ENCODE results near the gene ZGRF1.
"Not testable (repeated sequence)": the region's sequence is repeated elsewhere in the genome, so short reads cannot be mapped to it uniquely, and the experiment has no call there.

Gene ZGRF1

DNA sequence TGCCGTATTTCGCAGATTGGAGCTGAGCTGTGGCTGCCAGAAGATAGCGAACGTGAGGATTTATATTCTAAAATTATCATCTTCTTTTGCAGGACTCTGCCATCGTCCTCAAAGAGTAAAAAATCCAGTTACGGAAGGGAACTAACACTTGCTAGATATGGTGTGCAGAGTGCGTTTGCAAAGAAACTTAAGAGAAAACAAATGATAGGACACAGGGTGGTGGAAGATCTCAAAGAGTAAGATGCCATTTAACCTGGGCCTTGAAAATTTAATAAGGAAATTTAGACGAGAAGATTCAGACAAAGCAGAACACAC, 800 bp upstream of the ZGRF1 start:
- no peak for DNase-seq (ENCODE audit: low spot score)

GRCh38 chr4:112633477-112634235, 3.1 kb downstream of the ZGRF1 start:
- peak; percentile 43 for DNase-seq (ENCODE audit: low spot score)

DNA sequence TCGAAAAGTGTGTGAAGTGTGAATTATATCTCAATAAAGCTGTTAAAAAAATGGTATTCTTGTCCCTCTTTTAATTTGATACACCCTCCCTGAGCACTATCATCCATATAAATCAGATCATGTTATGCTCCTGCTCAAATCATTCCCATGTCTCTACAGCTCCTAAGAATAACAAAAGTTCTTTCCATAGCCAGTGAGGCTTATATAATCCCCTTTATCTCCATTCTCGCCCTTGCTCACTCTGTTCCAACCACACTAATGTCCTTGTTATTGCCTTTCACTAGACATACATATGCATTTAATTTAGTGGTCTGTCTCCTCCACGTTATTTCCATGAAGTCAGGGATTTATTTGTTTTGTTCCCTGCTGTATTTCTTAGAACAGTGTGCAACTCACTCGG, 10.5 kb downstream of the ZGRF1 start:
- DNase-seq (ENCODE audit: low spot score) = no peak

GRCh38 chr4:112616984-112617383, 19.7 kb downstream of the ZGRF1 start:
- no peak for DNase-seq (ENCODE audit: low spot score)

DNA sequence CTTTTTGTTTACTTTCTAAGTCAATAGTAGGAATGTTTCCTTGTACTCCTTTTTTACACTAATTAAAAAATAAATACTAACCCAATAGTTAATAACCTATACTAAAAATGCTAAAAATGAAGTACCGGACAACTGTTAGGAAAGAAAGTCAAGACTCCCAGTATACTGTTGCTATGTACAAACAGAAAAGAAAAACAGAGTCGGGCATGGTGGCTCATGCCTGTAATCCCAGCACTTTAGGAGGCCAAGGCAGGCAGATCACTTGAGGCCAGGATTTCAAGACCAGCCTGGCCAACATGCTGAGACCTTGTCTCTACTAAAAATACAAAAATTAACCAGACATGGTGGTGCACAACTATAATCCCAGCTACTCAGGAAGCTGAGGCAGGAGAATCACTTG, 23.9 kb downstream of the ZGRF1 start:
- DNase-seq (ENCODE audit: low spot score) = not testable (repeated sequence)

DNA sequence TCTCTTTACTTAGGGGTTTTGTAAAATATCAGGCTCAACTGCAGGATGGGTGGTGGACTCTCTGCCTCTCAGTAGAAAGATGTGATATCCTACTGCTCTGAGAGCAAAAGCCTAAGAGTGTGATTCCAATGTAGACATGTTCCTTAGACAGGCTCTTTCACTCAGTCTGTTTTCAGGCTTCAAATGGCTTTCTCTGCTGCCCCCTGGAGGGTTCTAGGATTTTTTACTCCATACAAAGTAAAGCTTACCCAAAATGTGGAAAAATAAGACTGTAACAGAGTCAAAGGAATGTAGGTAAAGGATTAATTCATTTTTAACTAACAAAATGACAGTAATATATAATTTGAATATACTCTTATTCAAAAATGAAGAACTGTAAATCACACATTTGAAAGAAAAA, 32.1 kb downstream of the ZGRF1 start:
- peak; percentile 65 for DNase-seq (ENCODE audit: low spot score)

DNA sequence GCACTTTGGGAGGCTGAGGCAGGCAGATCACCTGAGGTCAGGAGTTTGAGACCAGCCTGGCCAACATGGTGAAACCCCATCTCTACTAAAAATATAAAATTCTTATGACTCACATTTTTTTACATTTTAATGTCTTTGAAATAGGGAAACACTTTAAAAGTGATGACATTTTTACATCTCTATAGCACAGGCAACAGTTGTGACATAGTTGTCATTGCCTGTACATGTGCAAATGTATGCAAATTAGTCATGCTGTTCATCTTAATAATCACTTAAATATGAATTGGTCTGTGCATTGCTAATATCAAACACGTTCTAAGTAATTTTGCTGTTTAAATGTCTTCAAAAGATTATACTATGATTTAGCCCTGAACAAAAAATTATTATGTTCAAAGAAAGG, 41.7 kb downstream of the ZGRF1 start:
- DNase-seq (ENCODE audit: low spot score) = no peak

GRCh38 chr4:112593438-112594133, 43.1 kb downstream of the ZGRF1 start:
- DNase-seq (ENCODE audit: low spot score) = no peak

DNA sequence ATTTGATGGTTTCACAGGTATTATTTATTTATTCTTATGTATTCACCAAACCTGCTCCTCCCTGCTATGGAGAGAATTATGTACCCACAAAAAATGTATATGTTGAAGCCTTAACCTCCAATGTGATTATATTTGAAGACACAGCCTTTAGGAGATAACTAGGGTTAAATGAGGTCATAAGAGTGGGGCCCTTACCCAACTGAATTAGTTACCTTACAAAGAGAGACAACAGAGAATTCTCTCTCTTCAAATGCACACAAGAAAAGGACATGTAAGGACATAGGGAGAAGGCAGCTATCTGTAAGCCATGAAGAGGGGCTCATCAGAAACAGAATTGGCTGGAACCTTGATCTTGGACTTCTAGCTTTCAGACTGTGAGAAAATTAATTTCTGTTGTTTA, 44.0 kb downstream of the ZGRF1 start:
- DNase-seq (ENCODE audit: low spot score) = no peak

- no peak for DNase-seq (ENCODE audit: low spot score)
These were observed 45.1 kb downstream of the ZGRF1 start for GRCh38 chr4:112591593-112591992.

DNA sequence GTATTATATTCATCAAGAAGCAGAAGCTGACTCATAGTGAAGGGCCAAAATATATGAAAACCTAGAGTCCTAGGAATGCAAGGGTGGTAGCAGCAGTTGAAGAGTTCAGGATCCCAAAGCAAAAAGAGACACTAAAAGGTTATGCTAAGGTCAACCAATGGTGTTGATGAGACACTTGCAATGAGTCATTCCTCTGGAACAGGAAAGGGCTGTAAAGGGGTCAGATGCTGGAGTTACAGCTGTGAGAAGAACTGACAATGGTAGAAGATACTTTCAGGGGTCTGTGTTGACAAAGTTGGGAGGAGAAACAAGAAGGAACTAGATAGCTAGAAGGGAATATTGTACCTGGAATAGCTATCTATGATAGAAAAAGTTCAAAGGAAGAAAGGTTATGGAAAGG, 47.5 kb downstream of the ZGRF1 start:
- DNase-seq (ENCODE audit: low spot score) = no peak

DNA sequence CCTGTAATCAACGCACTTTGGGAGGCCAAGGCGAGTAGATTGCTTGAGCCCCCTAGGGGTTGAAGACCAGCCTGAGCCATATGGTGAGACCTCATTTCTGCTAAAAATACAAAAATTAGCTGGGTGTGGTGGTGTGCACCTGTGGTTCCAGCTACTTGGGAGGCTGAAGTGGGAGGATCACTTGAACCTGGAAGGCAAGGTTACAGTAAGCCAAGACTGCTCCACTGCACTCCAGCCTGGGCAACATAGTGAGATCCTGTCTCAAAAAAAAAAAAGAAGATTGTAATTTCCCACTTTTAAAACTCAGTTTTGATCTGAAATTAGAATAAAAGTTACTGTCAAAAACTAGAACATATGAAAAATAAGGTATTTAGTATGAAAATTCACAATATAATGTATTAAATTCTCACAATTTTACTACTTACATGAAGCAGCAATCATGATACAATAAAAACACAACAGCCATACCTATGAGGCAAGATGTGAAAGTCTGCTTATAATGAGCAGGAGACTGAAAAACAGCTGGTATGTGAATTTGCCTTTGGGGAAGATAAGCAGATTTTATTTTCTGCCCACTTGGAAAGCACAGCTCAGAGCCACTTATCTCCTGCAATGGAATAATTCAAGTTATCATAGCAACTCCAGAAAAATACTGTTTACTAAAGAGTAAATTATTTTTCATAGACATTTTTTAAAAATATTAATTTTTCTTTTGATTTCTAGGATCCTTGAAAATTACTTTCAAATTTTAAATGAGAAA, 50.6 kb downstream of the ZGRF1 start:
- DNase-seq (ENCODE audit: low spot score) = no peak

GRCh38 chr4:112567536-112567935, 69.2 kb downstream of the ZGRF1 start:
- no peak for DNase-seq (ENCODE audit: low spot score)

GRCh38 chr4:112564706-112565270, 71.9 kb downstream of the ZGRF1 start:
- no peak for DNase-seq (ENCODE audit: low spot score)

DNA sequence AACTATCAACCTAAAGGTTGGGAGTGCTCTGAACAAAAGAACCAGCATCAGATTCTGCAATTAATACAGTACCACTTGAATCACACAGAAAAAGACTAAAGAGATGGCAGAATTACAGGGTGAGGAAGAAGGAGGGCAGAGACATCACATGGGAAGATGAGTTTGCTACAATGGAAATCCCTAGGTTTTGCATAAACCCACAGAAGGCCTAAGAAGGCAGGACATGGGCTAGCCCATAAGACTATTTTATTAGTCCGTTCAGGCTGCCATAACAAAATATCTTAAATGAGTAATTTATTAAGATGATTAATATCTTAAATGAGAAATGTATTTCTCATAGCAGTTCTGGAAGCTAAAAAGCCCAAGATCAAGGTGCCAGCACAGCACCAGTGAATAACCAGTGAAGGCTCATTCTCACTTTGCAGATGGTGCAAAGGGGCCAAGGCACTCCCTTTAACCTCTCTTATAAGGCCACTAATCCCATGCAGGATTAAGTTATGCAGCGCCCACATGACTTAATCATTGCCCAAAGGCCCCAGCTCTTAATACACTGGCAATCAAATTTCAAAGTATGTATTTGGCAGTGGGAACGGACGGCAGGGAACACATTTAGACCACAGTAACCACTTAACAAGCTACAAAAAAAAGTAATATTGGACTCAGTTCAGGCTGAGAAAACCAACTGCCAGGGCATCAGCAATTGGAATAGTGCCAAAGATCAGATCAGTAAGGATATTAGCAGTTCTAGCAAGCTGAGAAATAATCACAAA, 73.1 kb downstream of the ZGRF1 start:
- DNase-seq (ENCODE audit: low spot score) = no peak

- no peak for DNase-seq (ENCODE audit: low spot score)
These were observed 74.3 kb downstream of the ZGRF1 start for GRCh38 chr4:112562254-112562879.

- DNase-seq (ENCODE audit: low spot score) = no peak
These were observed 76.6 kb downstream of the ZGRF1 start for GRCh38 chr4:112560084-112560483.

DNA sequence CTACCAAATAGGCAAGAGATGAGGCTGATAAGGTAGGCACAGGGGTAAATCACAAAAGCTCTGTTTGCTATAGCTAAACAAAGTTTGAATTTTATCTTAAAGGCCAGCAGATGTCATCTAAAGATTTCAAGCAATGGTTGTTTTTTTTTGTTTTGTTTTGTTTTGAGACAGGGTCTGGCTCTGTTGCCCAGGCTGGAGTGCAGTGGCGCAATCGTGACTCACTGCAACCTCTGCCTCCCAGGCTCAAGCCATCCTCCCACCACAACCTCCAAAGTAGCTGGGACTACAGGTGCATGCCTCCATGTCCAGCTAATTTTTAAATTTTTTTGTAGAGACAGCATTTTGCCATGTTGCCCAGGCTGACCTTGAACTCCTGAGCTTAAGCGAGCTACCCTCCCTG, 77.7 kb downstream of the ZGRF1 start:
- no peak for DNase-seq (ENCODE audit: low spot score)

GRCh38 chr4:112557676-112558411, 78.9 kb downstream of the ZGRF1 start:
- no peak for DNase-seq (ENCODE audit: low spot score)

DNA sequence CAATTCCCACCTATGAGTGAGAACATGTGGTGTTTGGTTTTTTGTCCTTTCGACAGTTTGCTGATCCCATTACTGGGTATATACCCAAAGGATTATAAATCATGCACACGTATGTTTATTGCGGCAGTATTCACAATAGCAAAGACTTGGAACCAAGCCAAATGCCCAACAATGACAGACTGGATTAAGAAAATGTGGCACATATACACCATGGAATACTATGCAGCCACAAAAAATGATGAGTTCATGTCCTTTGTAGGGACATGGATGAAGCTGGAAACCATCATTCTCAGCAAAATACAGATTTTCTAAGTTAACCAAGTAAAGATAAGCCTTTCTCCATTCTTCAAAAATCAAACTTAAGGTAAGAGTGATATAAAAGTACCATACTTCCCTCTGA, 82.4 kb downstream of the ZGRF1 start:
- DNase-seq (ENCODE audit: low spot score) = not testable (repeated sequence)

- no peak for DNase-seq (ENCODE audit: low spot score)
These were observed 84.0 kb downstream of the ZGRF1 start for GRCh38 chr4:112552668-112553067.

All from putamen (tissue), 1 donor.